ACHN (cell line): ENCODE results near the gene JKAMP.
A peak's percentile ranks its signal among the peaks of the same experiment; 100 is the strongest.
"Not testable (repeated sequence)": the region's sequence is repeated elsewhere in the genome, so short reads cannot be mapped to it uniquely, and the experiment has no call there.

Experiments used
- DNase-seq: peaks from one replicate; pipeline ENCODE4 v3.0.0-alpha.2; 2015
- in situ Hi-C: cut with HindIII; loops from 2 replicates; pipeline ENCODE4 v1.10.0; 2017; ENCODE audit warnings: low sequenced_read_pairs, low pct_ligation_motif_present, low pct_unique_long_range_greater_than_20kb

Gene JKAMP, protein sequence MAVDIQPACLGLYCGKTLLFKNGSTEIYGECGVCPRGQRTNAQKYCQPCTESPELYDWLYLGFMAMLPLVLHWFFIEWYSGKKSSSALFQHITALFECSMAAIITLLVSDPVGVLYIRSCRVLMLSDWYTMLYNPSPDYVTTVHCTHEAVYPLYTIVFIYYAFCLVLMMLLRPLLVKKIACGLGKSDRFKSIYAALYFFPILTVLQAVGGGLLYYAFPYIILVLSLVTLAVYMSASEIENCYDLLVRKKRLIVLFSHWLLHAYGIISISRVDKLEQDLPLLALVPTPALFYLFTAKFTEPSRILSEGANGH

DNA sequence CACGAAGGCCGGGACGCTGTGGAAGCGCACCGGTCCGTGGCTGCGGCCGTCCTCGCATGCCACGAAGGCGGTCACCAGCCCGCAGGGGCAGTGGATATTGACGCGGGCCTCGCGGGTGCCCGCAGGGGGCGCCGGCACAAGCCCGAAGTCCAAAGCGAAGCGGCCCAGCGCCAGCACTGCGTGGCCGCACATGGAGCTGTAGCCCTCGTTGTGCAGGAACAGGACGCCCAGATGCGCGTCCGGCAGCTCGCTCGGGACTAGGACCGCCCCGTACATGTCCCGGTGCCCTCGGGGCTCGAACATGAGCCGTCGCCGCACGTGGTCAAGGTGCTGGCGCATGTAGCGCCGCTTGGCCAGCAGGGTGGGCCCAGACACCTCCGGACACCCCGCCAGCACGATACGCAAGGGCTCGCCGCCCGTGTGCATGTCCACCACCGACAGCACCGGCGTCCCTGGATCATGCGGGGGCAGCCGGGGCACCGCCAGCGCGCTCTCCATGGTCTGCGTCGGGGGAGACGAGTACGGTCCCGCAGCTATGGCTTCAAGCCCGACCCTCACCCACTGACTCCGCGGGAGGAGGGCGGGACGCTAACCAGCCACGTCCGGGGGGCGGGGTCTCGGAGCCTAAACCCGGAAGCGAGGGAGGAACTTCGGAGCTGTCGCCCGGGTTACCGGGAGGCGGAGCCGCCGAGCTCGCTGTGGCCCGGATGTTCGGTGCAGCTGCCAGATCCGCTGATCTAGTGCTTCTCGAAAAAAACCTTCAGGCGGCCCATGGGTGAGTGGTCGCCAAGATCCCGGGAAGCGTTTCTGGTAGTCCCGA lies at the start of gene JKAMP, which contains the start of gene L3HYPDH:
JKAMP (plus strand) TSS at position 699 of the 820 bp plus-strand sequence; CDS start at position 772, 73 bp downstream.
L3HYPDH (minus strand) TSS at position 590 of the 820 bp plus-strand sequence; CDS start at position 498, 92 bp downstream.
- DNase-seq: peak; percentile 93
- in situ Hi-C loops: no loop called here

DNA sequence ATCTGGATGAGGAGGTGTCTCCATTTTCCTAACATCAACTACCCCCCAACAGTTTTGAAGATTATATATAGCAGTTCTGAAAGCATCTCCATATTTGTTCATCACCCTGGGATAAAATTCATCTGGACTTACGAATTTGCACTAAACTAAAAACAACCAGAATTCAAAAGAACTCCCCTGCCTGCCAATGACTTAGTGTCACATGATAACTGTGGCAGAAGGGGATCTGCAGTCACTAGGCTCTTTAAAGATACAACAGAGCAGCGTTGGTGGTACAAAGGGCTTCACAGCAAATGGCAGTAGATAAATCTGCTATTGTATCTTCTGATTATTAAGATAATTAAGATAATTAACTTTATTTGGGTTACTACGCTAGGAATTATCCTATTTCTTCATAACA lies 49.2 kb upstream of the JKAMP start:
- DNase-seq: no peak
- in situ Hi-C loops: loop anchor here (25.0 kb wide), 1 partner anchor 298 kb away; no protein-coding TSS in a partner anchor

DNA sequence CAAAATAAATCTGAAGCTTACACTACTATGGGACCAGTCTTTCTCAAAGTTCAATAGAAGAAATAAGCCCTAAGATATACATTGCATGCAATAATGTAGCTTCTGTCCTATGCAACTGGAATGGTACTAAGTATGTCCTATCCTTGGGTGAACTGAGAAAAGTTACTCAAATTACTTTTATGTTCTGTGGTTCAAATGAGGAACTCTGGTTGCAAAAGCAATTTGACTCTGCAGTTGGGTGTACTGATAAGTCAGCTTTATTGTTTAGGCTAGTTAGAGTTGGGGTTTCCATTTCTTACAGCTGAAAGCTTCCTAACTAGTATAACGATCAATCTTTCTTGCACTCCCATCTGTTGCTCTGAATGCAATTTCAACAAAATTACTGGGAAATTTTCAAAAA lies 48.3 kb upstream of the JKAMP start:
- in situ Hi-C loops: loop anchor here (25.0 kb wide), 1 partner anchor 299 kb away; no protein-coding TSS in a partner anchor
- no peak for DNase-seq

DNA sequence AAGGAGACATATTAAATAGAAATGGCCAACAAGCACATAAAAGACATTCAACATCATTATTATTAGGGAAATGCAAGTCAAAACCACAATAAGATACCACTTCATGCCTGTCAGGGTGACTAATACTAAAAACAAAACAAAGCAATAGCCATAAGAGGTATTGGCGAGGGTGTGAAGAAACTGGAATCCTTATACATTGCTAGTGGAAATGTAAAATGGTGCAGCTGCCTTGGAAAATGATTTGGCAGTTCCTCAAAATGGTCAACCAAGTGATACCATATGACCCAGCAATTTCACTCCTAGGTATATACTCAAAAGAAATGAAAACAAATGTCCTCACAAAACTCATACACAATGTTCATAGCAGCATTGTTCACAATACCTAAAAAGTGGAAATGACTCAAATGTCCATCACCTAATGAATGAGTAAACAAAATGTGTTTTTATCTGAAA lies 46.1 kb upstream of the JKAMP start:
- in situ Hi-C loops: loop anchor here (25.0 kb wide), 1 partner anchor 301 kb away; no protein-coding TSS in a partner anchor

DNA sequence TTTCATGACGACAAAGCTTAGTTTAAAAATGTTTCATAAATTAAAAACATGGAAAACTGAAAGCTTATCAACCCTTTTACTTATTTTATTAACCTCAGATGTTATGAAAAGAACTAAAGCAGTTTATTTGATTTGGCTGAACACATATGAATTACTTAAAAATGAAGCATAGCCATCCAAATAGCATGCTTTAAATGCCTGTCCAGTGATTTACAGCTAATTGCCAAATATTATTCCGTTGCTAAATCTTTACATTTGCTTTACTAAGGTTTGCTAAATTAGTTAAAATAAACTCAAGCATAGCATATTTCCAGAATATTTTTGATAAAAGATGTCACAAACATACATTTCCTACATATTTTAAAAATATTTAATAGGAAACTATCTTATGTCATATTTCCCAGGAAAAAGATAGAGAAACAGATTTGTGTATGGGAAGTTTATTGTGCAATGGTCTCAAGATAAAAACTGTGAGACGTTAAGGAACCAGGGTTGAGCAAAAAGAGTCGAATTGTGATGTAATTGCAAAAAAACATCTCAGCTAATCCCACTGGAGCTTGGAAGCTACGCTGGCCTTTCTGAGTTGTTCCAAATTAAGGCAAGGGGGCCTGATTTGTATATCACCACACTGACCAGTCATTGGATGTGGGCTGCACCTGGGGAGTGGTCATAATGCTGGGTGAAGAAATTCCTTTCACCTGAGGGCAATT lies 44.9 kb upstream of the JKAMP start:
- in situ Hi-C loops: loop anchor here (25.0 kb wide), 1 partner anchor 302 kb away; no protein-coding TSS in a partner anchor
- DNase-seq: no peak

More for the DNA sequence above, 46.1 kb upstream of the JKAMP start:
- DNase-seq: no peak

DNA sequence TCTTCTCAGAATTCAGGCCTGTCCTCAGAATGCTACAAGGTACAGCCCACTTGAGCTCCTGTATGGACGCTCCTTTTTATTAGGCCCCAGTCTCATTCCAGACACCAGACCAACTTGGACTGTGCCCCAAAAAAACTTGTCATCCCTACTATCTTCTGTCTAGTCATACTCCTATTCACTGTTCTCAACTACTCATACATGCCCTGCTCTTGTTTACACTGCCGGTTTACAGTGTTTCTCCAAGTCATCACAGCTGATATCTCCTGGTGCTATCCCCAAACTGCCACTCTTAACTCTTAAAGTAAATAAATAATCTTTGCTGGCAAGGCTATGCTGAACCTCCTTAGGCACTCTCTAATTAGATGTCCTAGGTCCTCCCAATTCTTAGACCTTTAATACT lies 35.6 kb upstream of the JKAMP start:
- in situ Hi-C loops: loop anchor here (25.0 kb wide), 1 partner anchor 311 kb away; no protein-coding TSS in a partner anchor

DNA sequence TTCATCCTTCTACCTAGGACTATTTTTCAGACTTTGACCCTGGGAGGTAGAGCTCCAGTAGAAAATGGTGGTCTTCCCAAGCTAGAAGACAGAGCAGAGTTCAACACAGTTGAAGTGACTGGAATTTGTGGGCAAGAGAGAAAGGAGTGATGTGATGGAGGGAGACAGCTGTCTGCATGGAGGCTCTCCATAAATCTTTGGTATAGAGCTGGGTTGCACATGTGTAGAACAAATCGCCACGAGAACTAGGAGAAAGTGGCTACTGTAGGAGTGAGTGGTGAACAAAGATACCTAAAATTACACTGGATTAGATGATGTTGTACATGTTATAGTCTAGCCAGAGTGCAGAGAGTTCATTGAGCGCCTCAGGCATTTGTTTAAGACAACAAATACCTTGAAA lies 33.6 kb upstream of the JKAMP start:
- DNase-seq: no peak
- in situ Hi-C loops: no loop called here

More for the DNA sequence above, 35.6 kb upstream of the JKAMP start:
- DNase-seq: not testable (repeated sequence)

DNA sequence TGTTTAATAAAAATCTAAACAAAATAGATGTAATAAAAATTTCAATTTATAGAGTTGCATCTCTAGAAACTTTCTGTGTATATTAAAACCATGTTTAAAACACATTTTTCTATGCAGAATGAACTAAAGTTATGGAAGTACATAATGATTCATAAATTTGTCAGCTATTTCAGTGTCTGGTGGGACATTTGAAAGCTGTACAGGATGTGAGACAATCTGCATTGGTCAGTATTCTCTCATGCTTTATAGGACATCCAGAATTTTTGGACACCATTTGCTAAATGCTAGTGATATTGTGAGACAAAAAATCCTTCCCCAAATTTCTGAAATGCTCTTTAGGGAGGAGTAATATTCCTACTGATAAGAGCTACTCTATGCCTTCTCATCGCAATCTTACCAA lies 32.5 kb upstream of the JKAMP start:
- in situ Hi-C loops: no loop called here

DNA sequence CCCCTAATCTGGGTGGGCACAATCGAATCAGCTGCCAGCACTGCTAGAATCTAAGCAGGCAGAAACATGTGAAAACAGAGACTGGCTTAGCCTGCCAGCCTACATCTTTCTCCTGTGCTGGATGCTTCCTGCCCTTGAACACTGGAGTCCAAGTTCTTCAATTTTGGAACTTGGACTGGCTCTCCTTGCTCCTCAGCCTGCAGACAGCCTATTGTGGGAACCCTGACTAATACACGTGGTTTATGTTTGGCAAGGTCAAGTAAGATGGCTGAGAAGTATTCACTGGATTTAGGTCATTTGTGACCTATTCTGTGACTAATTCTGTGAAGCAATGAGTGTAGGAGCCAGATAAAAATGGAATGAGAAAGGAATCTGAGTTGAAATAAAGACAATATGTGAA lies 30.2 kb upstream of the JKAMP start:
- in situ Hi-C loops: no loop called here
- peak; percentile 54 for DNase-seq

More for the DNA sequence above, 32.5 kb upstream of the JKAMP start:
- DNase-seq: no peak

DNA sequence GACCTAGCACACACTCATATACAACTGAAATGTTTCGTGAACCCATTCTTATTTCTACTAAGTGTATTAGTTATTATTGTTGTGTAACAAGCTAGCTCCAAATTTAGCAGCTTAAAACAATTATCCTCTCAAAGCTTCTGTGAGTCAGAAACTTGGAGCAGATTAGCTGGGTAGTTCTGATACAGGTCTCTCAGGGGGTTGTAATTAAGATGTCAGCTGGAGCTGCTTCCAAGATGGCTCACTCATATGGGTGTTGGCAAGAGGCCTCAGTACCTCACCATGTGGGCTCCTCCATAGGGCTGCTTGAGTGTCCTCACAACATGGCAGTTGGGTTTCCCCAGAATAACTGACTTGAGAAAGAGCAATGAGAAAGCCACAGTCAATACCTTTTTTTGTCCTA lies 28.9 kb upstream of the JKAMP start:
- DNase-seq: no peak
- in situ Hi-C loops: no loop called here

DNA sequence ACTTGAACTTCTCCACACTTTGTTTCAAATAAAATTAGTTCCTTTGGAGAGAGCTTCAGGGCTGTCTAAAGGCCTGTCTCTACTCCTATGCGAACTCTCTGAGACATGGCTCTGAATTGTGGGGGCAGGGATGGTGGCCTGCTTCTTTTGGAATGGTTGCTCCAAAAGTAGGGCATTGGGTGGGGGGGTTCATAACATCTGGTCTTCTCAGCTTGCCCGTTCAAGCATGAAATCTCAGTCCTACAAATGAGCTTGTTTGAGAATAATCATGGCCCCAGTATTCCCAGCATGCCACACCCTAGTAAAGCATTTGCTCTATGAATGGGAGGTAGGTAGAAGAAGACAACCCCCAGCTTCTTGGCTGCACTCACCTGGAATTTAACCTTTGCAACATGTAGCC lies 25.8 kb upstream of the JKAMP start:
- no peak for DNase-seq
- in situ Hi-C loops: no loop called here

DNA sequence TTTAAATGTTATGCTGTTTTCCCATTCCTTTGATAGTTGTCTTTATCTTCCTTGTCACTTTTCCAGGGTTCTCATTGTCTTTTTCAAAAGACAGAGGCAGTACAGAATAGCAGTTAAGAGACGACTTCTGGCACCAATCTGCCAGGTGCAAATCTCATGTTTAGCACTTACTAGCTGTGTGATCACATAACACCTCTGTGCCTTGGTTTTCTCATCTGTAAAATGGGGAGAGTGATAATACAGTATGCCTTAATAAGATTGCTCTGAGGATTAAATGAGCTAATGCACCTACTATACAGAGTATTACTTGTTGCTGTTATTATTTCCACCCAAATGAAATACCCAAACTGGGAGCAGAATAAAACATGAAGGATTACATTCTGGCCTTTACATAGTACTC lies 23.9 kb upstream of the JKAMP start:
- in situ Hi-C loops: no loop called here
- DNase-seq: no peak

DNA sequence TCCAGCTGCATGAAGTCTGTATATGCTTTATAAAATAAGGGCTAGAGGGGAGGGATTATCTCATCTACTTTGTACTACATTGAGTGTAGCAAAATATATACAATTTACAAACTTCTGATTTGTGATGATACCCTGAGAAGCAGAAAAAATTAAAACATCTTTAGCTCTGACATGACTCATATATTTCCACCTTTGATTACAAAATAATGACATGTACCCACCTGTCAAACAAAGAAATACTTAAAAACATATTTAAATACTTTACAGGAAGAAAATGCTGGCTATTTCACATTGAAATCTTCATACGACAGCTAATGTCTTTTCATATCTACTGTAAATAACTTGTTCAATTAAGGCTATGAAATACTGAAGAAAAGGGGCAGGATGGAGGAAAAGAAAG lies 22.4 kb upstream of the JKAMP start:
- in situ Hi-C loops: no loop called here
- no peak for DNase-seq

DNA sequence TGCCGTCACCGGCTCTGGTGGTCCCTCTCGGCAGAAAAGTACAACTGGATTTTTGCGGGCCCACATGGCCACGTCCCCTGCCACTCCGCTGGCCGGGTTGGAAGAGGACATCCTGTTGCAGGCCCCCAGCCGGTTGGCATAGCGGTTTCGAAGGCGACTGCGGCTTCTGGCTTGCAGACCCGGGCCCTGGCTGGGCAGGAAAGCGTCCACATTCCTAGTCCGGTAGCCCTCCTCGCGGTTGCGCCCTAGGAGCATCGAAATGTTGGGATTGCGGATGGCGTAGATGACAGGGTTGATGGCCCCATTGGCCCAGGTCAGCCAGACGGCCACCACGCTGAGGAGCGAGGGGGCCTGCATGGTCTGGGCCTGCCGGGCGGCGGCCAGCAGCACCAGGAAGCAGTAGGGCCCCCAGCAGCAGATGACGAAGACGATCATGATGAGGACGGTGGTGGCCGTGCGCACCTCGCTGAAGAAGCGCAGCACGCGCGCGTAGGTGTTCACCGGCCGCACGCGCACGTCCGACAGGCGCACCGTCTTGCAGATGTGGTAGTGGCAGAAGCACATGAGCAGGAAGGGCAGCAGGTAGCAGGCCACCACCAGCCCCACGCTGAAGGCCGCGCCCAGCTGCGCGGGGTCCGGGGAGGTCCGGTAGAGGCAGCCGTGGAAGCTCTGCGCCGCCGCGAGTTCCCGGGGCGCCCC lies 20.4 kb upstream of the JKAMP start:
- no peak for DNase-seq

DNA sequence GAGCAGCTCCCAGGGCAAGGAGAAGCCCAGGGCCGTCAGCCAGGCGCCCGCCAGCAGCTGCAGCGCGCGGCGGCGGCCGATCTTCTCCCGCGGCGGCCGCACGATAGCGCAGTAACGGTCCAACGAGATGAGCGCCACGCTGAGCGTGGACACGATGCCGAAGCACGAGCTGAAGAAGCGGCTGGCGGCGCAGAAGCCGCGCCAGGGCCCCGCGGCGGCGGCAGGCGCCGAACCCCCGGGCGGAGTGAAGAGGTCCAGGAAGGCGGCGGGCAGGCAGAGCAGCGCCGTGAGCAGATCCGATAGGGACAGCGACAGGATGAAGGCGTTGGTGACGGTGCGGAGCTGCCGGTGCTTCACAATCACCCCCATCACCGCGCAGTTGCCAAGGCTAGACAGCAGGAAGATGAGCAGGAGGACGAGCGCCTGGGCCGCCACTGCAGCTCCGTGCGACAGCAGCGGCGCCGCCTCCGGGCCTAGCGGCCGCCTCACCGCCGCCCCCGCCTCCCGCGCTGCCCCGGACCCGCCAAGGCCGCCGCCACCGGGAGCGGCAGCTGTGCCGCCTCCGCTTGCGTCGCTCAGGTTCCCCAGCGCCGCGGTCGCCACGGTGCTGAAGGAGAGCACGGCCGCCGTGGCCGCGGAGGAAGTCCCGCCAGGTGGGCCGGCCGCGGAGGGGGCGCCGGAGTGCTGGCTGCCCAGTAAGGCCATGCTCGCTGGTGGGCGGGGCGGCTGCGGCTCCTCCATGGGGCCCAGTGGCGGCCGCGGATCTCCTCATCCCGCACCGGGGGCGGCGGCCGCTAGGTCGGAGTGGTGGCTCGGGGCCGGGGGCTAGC lies 19.6 kb upstream of the JKAMP start:
- peak; percentile 48 for DNase-seq
- in situ Hi-C loops: no loop called here

More for the DNA sequence above, 20.4 kb upstream of the JKAMP start:
- in situ Hi-C loops: no loop called here

DNA sequence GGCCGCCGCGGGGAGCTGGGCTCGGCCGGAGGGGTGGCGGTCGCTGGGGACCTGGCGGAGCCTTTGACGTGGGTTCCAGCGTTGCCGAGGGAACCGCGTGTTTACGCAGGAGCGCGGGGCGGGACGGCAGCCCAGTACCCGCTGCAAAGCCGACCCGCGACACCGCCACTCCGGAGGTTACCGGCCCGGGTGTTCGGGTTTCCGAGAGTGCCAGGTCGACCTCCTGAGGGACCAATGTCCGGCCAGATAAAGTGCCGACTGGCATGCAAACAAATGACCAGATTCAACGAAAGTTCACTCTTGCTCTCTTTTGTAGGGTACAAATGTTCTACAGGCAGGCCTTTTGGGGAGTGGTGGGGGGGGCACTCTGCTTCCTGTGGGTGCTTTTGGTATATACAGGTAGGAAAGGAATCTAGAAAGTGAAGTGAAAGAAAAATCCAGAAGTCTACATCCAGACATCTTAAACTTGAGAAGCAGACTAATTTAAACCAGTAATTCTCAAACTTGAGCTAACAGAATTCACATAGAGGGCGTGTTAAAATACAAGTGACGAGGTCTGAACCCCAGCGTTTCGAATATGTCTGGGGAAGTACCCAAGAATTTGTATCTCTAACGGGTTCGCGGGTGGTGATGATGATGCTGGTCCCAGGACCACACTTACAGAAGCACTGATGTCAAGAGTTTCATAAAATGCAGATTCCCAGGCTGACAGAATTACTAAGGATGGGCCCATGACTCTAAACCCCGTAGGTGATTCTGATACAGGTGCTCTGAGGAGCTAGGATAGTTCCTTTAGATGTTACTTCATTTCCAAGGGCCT lies 18.8 kb upstream of the JKAMP start, which contains the start of gene GPR135:
GPR135 (minus strand) TSS at position 65 of the 820 bp plus-strand sequence. CDS start 154 bp downstream, outside the sequence.
- DNase-seq: no peak
- in situ Hi-C loops: no loop called here
